HepG2 (cell line): Measurements from ENCODE around the gene PCGF6. TPM values are rescaled to one million over a fixed set of nuclear protein-coding genes. Genes with fewer than 3 reads are reported as not detected.

Experiments used
- ASH2L ChIP-seq: fragments of 300-600, 200-600 bp; sonication (generic); IDR thresholded peaks from 2 replicates; pipeline ENCODE4 v1.7.0; 2017; ENCODE audit warnings: low read depth, mild to moderate bottlenecking, moderate library complexity, mixed read lengths, low read length; ENCODE audit not compliant: insufficient read length
- CBX1 ChIP-seq: IDR thresholded peaks from one replicate; pipeline ENCODE4 v1.6.1; 2016; ENCODE audit warnings: antibody characterized with exemption, low read depth
- HDAC1 ChIP-seq: sonication (generic); formaldehyde crosslinking; IDR thresholded peaks from 2 replicates; pipeline ENCODE4 v1.5.1; 2020; ENCODE audit warnings: mild to moderate bottlenecking, missing genetic modification reagents
- HMG20A ChIP-seq: IDR thresholded peaks from 2 replicates; pipeline ENCODE4 v1.6.1; 2016; ENCODE audit warnings: borderline replicate concordance
- HMGA1 ChIP-seq: sonication (generic); formaldehyde crosslinking; conservative IDR thresholded peaks from 2 replicates; pipeline ENCODE4 v1.4.0; 2020; ENCODE audit warnings: missing genetic modification reagents
- HNF4A ChIP-seq: sonication (generic); formaldehyde crosslinking; IDR thresholded peaks from 2 replicates; pipeline ENCODE4 v1.4.0; 2020; ENCODE audit warnings: missing genetic modification reagents
- HOXA7 ChIP-seq: sonication (generic); formaldehyde crosslinking; IDR thresholded peaks from 2 replicates; pipeline ENCODE4 v1.8.1; 2022; ENCODE audit warnings: mild to moderate bottlenecking, missing genetic modification reagents, moderate library complexity
- ISX ChIP-seq: sonication (generic); formaldehyde crosslinking; conservative IDR thresholded peaks from 2 replicates; pipeline ENCODE4 v1.5.0; 2020; ENCODE audit warnings: missing genetic modification reagents
- MAFG ChIP-seq: sonication (generic); formaldehyde crosslinking; IDR thresholded peaks from 2 replicates; pipeline ENCODE4 v1.5.1; 2020; ENCODE audit warnings: mild to moderate bottlenecking, missing genetic modification reagents
- MBD4 ChIP-seq: IDR thresholded peaks from 2 replicates; pipeline ENCODE4 v1.6.1; 2012; ENCODE audit warnings: low read length, inconsistent platforms, borderline replicate concordance
- MED8 ChIP-seq: sonication (generic); formaldehyde crosslinking; IDR thresholded peaks from 2 replicates; pipeline ENCODE4 v1.8.1; 2023; ENCODE audit warnings: mild to moderate bottlenecking, missing genetic modification reagents; ENCODE audit not compliant: insufficient replicate concordance
- MIER2 ChIP-seq: IDR thresholded peaks from 2 replicates; pipeline ENCODE4 v1.6.1; 2016; ENCODE audit warnings: missing biosample characterization, missing genetic modification reagents
- MLLT10 ChIP-seq: sonication (generic); formaldehyde crosslinking; IDR thresholded peaks from 2 replicates; pipeline ENCODE4 v1.4.0; 2020; ENCODE audit warnings: missing genetic modification reagents
- SP140L ChIP-seq: sonication (generic); formaldehyde crosslinking; IDR thresholded peaks from 2 replicates; pipeline ENCODE4 v1.4.0; 2020; ENCODE audit warnings: missing genetic modification reagents, borderline replicate concordance
- THAP11 ChIP-seq: IDR thresholded peaks from 2 replicates; pipeline ENCODE4 v1.6.1; 2016; ENCODE audit warnings: missing biosample characterization, missing genetic modification reagents
- ZBTB7A ChIP-seq: sonication (generic); formaldehyde crosslinking; IDR thresholded peaks from 2 replicates; pipeline ENCODE4 v1.8.0; 2022; ENCODE audit warnings: mild to moderate bottlenecking, missing genetic modification reagents
- ZNF253 ChIP-seq: sonication (generic); formaldehyde crosslinking; IDR thresholded peaks from 2 replicates; pipeline ENCODE4 v1.8.0; 2022; ENCODE audit warnings: mild to moderate bottlenecking, missing genetic modification reagents, borderline replicate concordance
- ZSCAN25 ChIP-seq: sonication (generic); formaldehyde crosslinking; IDR thresholded peaks from 2 replicates; pipeline ENCODE4 v1.8.0; 2022; ENCODE audit warnings: mild to moderate bottlenecking, missing genetic modification reagents
- polyA plus RNA-seq, 8 experiments: library from polyadenylated mRNA; depleted of rRNA in 3 of 8; stranded (reverse) in 7 of 8; unstranded in 1 of 8; fragments of >200 nt; fragmentation: Illumina TruSeq in 4 of 8; extraction: Trizol in 4 of 8; gene quantifications; 2 replicates each; pipeline versions ENCODE4 v1.2.1 to v1.2.3, GENCODE V29; 2011 to 2016; ENCODE audit warnings: low read depth in 4 of 8, missing spikeins in 1 of 8, mixed read lengths in 1 of 8; ENCODE audit not compliant: insufficient read depth in 1 of 8
- total RNA-seq, 5 experiments: library from RNA; depleted of rRNA; stranded (reverse); fragments of >200 nt; fragmentation: Illumina TruSeq; extraction: Trizol; gene quantifications; 2 replicates each; pipeline ENCODE4 v1.2.3, GENCODE V29; 2016; ENCODE audit warnings: low read depth in 1 of 5
- TF ChIP-seq, protein P1 (sequence below): sonication (generic); formaldehyde crosslinking; conservative IDR thresholded peaks from 2 replicates; pipeline ENCODE4 v1.8.0; 2022; ENCODE audit warnings: low read depth, missing genetic modification reagents
- TF ChIP-seq, protein P2 (sequence below): IDR thresholded peaks from 2 replicates; pipeline ENCODE4 v1.6.1; 2016; ENCODE audit warnings: mild to moderate bottlenecking, missing biosample characterization, missing genetic modification reagents
- TF ChIP-seq, protein P3 (sequence below): IDR thresholded peaks from 2 replicates; pipeline ENCODE4 v1.6.1; 2016; ENCODE audit warnings: mild to moderate bottlenecking
- TF ChIP-seq, protein P4 (sequence below): sonication (generic); formaldehyde crosslinking; conservative IDR thresholded peaks from 2 replicates; pipeline ENCODE4 v1.4.0; 2020; ENCODE audit warnings: mild to moderate bottlenecking, missing genetic modification reagents, moderate library complexity
- TF ChIP-seq, protein P5 (sequence below): sonication (generic); formaldehyde crosslinking; IDR thresholded peaks from 2 replicates; pipeline ENCODE4 v1.5.0; 2020; ENCODE audit warnings: missing genetic modification reagents

Gene PCGF6
- total and polyA plus RNA-seq, 2 of the 13 experiments (the other 11 are each of a cell fraction or from before 2014, with no cell fraction given), result 5.2 to 19.4 TPM

DNA sequence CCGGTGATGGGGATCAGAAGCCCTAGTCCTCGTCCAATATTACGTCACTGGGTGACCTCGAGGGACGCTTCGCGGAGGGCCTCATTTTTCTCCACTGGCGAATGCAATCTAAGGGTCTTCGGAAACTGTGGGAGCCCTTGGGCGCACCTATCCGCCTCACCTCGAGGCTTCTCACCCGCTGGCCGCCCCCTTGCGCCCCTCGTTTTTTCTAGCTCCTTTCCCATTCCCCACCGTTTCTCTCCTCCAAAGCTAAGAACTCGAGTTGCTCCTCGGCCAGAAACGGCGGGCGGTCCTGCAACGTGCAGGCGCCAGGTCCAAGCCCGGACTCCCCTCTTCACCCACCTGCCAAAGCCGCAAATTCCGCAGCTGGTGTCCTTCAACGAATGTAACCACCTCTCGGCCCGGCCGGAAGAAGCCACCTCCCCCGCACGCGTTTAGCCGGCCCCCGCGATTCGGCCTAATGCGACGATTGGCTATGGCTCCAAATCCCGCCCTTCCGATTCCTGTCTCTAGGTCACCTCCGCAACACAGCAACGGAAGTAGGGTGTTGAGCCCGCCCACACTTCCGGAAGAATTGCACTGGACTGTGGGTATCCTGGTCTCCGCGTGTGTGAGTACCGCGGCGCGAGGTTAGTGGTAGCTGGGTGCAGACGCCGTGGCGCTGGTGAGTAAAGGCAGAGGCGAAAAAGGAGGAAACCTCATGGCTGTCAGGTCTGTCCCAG is 45.3 kb upstream of the PCGF6 start, which contains the start of the genes ATP5MK and PDCD11 (continued):
- no peak for TF ChIP-seq HMG20A (CRISPR knock-in tag)
- peak; percentile 77 for TF ChIP-seq ASH2L
- no peak for TF ChIP-seq SP140L (CRISPR knock-in tag)
- TF ChIP-seq MBD4, result no peak
- peak; percentile 97 for TF ChIP-seq HDAC1 (CRISPR knock-in tag)
- TF ChIP-seq HOXA7 (CRISPR knock-in tag), result no peak
- no peak for TF ChIP-seq MIER2 (CRISPR knock-in tag)
- TF ChIP-seq, protein P1, sequence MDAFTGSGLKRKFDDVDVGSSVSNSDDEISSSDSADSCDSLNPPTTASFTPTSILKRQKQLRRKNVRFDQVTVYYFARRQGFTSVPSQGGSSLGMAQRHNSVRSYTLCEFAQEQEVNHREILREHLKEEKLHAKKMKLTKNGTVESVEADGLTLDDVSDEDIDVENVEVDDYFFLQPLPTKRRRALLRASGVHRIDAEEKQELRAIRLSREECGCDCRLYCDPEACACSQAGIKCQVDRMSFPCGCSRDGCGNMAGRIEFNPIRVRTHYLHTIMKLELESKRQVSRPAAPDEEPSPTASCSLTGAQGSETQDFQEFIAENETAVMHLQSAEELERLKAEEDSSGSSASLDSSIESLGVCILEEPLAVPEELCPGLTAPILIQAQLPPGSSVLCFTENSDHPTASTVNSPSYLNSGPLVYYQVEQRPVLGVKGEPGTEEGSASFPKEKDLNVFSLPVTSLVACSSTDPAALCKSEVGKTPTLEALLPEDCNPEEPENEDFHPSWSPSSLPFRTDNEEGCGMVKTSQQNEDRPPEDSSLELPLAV (CRISPR knock-in tag), result no peak
- TF ChIP-seq MED8 (CRISPR knock-in tag), result peak; percentile 11
- TF ChIP-seq MAFG (CRISPR knock-in tag), result no peak
- TF ChIP-seq, protein P2, sequence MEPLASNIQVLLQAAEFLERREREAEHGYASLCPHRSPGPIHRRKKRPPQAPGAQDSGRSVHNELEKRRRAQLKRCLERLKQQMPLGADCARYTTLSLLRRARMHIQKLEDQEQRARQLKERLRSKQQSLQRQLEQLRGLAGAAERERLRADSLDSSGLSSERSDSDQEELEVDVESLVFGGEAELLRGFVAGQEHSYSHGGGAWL, result peak; percentile 64; the same call in 1 of the 2 replicates
- peak; percentile 13; the same call in 1 of the 2 replicates for TF ChIP-seq ZSCAN25
- TF ChIP-seq, protein P3, sequence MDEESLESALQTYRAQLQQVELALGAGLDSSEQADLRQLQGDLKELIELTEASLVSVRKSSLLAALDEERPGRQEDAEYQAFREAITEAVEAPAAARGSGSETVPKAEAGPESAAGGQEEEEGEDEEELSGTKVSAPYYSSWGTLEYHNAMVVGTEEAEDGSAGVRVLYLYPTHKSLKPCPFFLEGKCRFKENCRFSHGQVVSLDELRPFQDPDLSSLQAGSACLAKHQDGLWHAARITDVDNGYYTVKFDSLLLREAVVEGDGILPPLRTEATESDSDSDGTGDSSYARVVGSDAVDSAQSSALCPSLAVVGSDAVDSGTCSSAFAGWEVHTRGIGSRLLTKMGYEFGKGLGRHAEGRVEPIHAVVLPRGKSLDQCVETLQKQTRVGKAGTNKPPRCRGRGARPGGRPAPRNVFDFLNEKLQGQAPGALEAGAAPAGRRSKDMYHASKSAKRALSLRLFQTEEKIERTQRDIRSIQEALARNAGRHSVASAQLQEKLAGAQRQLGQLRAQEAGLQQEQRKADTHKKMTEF (CRISPR knock-in tag), result peak; percentile 84
- TF ChIP-seq ZBTB7A, result no peak
- no peak for TF ChIP-seq HNF4A (CRISPR knock-in tag)
- TF ChIP-seq ZNF253, result no peak
- no peak for TF ChIP-seq ISX (CRISPR knock-in tag)
- TF ChIP-seq, protein P4, sequence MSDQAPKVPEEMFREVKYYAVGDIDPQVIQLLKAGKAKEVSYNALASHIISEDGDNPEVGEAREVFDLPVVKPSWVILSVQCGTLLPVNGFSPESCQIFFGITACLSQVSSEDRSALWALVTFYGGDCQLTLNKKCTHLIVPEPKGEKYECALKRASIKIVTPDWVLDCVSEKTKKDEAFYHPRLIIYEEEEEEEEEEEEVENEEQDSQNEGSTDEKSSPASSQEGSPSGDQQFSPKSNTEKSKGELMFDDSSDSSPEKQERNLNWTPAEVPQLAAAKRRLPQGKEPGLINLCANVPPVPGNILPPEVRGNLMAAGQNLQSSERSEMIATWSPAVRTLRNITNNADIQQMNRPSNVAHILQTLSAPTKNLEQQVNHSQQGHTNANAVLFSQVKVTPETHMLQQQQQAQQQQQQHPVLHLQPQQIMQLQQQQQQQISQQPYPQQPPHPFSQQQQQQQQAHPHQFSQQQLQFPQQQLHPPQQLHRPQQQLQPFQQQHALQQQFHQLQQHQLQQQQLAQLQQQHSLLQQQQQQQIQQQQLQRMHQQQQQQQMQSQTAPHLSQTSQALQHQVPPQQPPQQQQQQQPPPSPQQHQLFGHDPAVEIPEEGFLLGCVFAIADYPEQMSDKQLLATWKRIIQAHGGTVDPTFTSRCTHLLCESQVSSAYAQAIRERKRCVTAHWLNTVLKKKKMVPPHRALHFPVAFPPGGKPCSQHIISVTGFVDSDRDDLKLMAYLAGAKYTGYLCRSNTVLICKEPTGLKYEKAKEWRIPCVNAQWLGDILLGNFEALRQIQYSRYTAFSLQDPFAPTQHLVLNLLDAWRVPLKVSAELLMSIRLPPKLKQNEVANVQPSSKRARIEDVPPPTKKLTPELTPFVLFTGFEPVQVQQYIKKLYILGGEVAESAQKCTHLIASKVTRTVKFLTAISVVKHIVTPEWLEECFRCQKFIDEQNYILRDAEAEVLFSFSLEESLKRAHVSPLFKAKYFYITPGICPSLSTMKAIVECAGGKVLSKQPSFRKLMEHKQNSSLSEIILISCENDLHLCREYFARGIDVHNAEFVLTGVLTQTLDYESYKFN (CRISPR knock-in tag), result peak; percentile 30; the same call in 1 of the 2 replicates
- TF ChIP-seq MLLT10 (CRISPR knock-in tag), result no peak
- TF ChIP-seq HMGA1, result no peak
- TF ChIP-seq CBX1, result peak; percentile 77
- TF ChIP-seq THAP11 (CRISPR knock-in tag), result peak; percentile 94
- TF ChIP-seq, protein P5, sequence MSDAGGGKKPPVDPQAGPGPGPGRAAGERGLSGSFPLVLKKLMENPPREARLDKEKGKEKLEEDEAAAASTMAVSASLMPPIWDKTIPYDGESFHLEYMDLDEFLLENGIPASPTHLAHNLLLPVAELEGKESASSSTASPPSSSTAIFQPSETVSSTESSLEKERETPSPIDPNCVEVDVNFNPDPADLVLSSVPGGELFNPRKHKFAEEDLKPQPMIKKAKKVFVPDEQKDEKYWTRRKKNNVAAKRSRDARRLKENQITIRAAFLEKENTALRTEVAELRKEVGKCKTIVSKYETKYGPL (CRISPR knock-in tag), result peak; percentile 54; the same call in 1 of the 2 replicates
